COR-L47 (cell line): Measurements from ENCODE around the gene CAPN15.
"Not testable (repeated sequence)": the region's sequence is repeated elsewhere in the genome, so short reads cannot be mapped to it uniquely, and the experiment has no call there.

ENCODE experiments used
- DNase-seq: peaks from one replicate; lab custom pipeline; 2025; lab: John Stamatoyannopoulos, UW

CAPN15 gene

GRCh38 chr16:507527-507926, 20.0 kb upstream of the CAPN15 start:
- not testable (repeated sequence) for DNase-seq

- DNase-seq, result no peak
Observed at GRCh38 chr16:507996-508395, 19.5 kb upstream of the CAPN15 start.

- no peak for DNase-seq
Observed at GRCh38 chr16:508884-509736, 18.4 kb upstream of the CAPN15 start.

GRCh38 chr16:510066-510825, 17.3 kb upstream of the CAPN15 start:
- DNase-seq, result no peak

GRCh38 chr16:512802-513201, 14.7 kb upstream of the CAPN15 start:
- no peak for DNase-seq

- no peak for DNase-seq
Observed at GRCh38 chr16:513950-514349, 13.6 kb upstream of the CAPN15 start.

GRCh38 chr16:515175-515938, 12.2 kb upstream of the CAPN15 start:
- no peak for DNase-seq

- DNase-seq, result no peak
Observed at GRCh38 chr16:515939-516226, 11.6 kb upstream of the CAPN15 start.

GRCh38 chr16:516301-516700, 11.2 kb upstream of the CAPN15 start:
- DNase-seq, result no peak

GRCh38 chr16:518858-519257, 8.7 kb upstream of the CAPN15 start:
- DNase-seq, result no peak

GRCh38 chr16:519425-519824, 8.1 kb upstream of the CAPN15 start:
- DNase-seq, result no peak

- DNase-seq, result no peak
Observed at GRCh38 chr16:519841-520687, 7.4 kb upstream of the CAPN15 start.

GRCh38 chr16:520847-521246, 6.7 kb upstream of the CAPN15 start:
- no peak for DNase-seq

- DNase-seq, result no peak
Observed at GRCh38 chr16:521381-522210, 5.9 kb upstream of the CAPN15 start.

- DNase-seq, result no peak
Observed at GRCh38 chr16:522320-523096, 5.0 kb upstream of the CAPN15 start.

GRCh38 chr16:523097-523741, 4.3 kb upstream of the CAPN15 start:
- DNase-seq, result no peak

GRCh38 chr16:524274-525040, 3.1 kb upstream of the CAPN15 start:
- DNase-seq, result no peak

- no peak for DNase-seq
Observed at GRCh38 chr16:525123-525519, 2.4 kb upstream of the CAPN15 start.
